NCI-H128 (cell line): ENCODE results near the gene TACC3.
A peak's percentile ranks its signal among the peaks of the same experiment; 100 is the strongest.

Experiments
- DNase-seq: peaks from one replicate; lab custom pipeline; 2025; ENCODE audit not compliant: unreplicated experiment; lab: John Stamatoyannopoulos, UW

The TACC3 gene

DNA sequence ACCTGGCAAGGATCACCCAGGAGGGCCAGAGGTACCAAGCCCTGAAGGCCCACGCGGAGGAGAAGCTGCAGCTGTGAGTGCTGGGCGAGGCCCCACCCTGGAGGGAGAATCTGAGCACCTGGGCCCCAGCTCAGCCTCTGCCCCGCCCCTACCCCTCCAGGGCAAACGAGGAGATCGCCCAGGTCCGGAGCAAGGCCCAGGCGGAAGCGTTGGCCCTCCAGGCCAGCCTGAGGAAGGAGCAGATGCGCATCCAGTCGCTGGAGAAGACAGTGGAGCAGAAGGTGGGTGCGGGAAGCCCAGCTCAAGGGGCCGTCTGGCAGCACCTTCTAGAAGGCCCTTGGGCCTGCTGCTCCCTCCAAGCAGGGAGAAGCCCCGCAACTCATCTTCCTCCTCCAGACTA, 23.2 kb downstream of the TACC3 start:
- no peak for DNase-seq

DNA sequence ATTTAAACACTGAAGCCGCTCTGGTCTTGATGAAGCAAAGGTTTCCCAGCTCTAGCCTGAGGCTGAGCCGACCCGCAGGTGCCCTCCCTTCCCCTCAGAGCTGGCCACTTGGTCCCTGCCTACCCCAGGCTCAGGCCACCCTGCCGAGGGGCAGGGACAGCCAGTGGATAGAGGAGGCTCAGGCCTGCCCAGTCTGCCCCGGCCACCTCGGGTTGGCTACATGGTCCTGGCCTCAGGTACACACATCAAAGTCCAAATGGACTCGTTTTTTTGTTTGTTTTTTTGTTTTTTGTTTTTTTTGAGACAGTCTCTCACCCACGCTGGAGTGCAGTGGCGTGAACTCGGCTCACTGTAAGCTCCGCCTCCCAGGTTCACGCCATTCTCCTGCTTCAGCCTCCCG, 23.8 kb downstream of the TACC3 start:
- no peak for DNase-seq

DNA sequence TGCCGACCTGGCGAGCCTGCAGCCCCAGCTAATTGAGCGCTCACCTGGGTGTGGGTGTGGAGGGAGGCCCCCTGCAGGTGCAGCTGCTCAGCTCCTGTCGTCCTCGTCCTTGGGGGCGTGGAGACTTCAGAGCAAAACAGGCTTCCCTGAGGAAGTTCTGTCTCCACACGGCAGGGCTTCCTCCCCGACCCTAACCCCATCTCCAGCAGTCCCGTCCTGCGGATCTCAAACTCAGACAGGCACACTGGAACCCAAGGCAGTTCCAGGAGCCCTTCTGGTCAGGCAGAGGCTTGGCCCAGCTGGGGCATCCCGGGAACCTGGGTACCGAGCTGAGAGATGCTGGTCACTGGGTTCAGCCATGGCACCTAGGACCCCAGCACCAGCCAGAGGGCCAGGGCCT, 24.4 kb downstream of the TACC3 start:
- DNase-seq, result no peak

DNA sequence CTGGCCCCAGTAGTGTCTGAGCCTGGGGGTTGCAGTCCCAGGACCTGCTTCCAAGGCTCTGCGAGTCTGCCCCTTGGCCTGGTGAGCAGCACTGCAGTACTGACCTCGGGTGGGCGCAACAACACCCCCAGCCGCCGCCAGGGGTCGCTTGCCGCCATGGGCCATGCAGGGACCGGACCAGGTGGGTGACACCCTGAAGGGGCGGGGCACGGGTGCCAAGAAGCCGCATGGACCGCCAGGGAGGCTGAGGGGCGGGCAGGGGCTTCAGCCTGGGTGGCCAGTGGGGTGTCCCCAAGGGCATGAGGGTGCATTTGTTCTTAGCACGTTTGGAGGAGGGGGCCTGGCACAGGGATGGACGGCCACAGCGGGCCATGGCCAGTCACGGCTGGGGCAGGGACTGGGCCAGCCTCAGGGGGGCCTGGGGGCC, 25.0 kb downstream of the TACC3 start:
- no peak for DNase-seq

DNA sequence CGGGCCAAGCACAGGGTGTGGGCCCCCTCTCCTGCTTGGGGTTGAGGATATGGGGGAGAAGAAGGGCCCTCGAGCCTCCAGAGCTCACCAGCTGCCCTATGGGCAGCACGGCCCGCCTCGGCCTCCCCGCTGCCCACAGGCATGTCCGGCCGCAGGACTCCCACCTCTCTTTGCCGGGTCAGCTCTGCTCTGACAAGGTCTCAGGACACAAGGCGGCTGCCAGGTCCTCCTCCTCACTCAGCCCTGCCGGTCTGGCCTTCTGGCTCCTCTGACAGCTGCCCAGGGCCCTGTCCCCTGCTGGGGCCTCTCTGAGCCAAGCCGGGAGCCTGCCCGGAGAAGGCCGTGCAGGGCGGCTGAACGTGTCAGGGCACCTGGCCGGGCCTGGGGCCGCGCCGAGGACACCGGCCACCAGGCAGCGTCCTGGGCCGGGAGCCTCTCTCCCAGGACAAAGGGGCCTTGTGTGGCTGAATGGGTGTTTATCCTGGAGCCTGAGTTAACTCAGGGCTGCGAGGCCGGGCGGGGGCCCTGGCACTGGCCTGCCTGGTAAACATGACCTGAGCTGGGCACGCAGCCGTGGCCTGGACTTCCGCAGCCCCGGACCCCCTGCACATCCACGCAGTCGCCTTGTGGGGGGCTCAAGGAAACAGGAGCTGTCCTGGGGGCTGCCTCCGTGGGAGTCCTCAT, 25.7 kb downstream of the TACC3 start:
- no peak for DNase-seq

DNA sequence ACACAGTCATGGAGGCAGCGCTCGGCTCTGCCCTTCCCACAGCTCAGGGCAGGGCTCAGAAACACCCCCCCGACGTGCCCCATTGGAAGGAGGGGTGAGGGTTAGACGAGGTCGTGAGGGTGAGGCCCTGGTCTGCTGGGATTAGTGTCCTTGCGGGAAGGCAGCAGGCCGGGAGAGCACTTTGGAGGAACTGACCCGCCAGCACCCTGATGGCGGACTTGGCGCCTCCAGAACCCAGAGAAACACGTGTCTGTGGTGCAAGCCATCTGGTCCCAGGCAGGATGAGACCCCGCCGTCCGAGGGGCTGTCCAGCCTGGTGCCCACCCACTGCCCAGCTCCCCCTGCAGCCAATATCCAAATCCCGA, 26.3 kb downstream of the TACC3 start:
- DNase-seq, result no peak

DNA sequence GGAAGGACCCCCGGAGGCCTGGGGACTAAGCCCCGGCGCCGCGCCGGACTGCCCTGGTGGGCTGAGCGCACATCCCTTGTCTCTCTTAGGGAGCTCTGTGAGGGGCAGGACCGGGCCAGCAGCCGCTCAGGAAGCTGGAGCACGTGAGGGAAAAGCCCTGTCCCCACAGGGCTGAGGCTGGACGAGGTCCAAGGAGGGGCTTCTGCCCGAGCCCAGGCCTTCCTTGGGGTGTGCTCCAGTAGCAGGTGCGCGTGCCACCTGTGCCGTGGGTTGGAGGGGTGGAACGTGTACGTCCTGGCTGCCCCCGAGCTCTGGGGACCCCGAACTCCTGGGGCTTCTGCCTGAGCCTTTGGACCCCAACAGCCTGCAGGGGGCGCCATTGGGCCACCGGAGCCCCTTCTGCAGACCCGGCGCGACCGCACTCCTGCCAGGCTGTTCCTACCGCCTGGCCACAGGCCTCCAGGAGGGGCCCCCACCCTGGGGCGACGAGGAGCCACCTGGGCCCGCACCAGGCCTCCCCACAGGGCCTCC, 27.2 kb downstream of the TACC3 start:
- DNase-seq, result peak; percentile 12

DNA sequence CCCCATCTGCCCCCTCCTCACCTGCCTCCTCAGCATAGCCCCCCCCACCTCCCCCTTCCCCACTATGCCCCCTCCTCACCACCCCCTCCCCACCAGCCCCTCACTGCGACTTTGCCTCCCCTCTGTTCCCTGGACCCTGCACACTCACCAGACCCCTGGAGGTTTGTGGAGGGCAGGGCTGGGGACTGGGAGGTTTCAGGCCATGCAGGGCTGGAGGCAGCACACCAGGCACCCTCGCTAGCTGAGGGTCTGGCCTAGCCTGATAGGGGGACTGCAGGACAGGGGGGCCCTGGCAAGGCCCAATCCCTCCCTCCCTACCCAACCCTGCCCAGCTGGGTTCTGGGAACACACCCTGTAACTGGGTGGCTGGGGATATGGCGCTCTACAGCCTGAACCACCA, 28.0 kb downstream of the TACC3 start:
- no peak for DNase-seq

DNA sequence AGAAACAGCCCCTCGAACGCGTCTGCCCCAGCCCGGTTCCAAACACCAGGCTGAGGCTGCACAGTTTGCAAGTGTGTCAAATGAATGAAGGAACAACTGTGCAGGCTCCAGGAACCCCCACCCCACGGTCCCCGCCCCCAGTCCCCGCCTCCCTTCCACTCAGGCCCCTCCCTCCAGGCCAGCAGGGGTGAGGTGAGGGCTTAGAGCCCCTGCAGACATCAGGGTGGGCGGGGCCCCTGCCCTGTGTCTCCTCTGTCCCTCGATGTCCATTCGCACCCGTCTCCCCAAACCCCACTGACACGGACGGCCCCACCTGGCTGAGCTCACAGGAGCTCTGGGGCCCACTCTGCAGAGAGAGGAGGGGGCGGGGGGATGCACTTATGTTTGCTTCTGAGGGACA, 28.5 kb downstream of the TACC3 start:
- DNase-seq, result no peak

DNA sequence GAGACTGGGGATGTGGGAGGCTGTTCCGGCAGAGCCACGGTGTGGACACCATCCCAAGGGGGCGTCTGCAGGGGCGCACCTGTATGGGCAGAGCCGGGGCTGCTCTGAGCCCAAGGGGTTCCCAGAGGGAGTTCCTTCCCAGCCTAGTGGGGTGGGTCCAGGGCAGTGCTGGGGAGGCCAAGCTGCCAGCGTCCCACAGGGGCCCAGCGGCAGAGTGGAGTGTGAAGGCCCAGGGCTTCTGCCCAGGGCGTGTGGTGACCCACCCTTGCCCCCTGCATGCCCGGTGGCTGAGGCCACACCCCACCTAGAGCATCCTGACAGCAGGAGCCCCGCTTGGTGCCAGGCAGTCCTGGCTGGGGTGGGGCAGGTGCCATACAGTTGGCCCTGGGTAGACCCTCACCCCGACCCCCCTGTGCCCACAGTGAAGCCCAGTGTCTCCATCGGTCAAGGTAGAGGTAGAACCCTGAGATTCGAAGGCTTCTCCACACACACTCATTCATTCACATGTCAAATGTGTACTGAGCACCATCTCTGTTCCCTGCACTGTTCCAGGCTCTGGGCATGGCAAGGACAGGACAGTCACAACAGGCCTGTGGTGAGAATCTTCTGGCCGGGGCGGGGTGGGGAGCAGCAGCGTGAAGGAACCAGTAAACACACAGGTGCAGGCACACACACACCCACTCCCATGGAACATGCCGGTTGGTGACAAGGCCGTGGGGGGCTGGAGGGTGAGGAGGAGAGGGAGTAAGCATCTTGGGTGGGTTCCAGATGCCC, 29.2 kb downstream of the TACC3 start:
- no peak for DNase-seq

DNA sequence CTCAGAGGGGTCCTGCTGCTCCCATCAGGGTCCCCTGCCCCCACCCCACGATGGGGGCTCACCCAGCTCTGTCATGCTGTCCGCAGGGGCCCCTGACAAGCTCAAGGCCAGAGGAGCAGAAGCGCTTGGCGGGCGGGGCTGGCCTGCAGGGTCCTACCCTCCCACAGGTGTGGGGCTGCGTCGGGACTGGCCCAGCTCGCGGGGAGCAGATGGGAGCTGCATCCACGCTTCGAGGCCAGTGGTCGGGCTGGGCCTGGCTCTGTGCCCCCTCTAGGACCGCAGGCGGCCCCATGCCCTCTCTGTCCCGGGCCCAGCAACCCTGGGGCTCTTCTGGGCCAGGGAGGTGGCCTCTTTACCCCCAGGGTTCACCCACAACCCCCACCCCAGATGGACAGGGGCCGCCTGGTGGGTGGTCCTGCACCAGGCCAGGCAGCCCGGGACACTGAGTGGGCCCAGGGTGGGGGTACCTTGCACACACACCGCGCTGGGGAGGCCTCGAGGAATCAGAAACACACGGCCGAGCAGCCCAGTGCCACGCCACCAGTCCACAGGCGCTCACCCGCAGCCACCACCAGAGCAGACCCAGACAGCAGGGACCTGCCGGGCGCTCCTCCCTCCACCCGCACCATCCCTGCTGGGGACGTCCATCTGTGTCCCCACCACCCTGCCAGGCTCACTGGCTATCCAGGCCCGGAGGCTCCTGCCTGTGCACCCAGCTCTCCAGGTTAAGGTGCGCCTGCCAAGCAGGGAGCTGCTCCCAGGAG, 30.0 kb downstream of the TACC3 start:
- DNase-seq, result no peak

DNA sequence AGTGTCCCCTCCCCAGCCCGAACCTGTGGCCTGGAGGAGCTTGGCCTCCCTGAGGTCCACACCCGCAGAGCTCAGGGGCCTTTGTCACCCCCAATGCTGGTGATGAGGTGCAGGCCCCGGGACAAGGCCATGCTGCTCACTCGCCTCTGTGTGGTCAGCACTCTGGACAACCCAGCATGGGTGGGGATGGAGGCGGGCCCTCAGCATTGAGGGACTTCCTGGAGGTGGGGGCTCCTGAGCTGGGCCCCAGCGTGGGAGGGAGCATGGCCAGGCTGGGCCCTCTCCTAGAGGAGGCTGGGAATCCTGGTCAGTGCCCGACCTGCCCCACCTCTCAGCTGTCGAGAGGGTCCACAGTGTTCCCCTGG, 30.6 kb downstream of the TACC3 start:
- no peak for DNase-seq

DNA sequence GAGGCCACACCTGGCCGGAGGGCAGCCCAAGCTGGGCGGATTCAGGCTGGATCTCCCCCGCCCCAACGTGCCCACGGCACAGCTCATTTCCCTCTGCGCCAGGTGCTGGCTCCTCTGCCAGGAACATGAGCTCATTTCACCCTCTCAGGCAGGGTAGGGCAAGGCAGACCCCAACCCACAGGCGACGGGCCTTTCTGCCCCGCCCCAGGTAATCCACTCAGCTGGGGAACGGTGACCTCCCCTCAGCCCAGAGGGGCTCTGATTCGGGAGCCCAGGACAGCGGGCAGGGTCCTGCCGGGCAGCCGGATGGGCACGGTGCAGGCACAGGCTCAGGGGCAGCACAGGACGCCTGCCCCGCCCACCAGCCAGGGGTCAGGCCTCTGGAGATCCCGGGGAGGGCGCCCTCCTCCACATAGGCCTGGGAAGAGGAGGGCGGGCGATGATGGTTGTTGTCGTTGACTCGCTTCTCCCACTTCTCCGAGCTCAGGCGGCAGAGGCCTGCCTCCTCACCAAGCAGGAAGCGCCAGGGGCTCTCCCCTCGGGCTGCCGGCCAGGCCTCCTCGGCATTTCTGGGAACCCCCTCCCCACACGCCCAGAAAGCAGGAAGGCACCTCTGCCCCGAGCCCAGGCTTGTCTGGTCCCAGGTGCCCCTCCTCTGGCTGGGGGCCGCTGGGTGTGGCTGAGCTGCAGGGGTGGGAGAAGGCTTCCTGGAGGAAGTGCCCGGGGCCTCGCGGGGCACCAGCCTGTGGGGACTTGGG, 31.1 kb downstream of the TACC3 start:
- no peak for DNase-seq

DNA sequence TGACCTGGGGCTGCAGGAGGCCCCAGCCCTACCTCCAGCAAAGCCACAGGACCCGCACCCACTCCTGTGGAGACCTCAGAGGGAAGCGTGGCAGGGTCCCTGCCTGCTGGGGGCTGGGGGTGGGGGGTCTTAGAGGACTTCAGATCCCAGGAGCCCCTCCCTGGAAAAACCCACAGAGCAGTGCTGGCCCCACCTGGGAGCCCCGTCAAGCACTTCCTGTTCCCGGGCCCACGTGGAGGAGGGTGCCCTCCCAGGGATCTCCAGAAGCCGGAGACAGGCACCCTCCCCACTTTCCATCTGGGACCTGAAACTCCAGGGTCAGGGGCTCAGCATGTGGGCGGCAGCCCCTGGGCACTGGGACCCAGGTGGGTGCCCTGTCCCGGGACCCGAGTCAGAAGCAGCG, 32.0 kb downstream of the TACC3 start:
- no peak for DNase-seq

DNA sequence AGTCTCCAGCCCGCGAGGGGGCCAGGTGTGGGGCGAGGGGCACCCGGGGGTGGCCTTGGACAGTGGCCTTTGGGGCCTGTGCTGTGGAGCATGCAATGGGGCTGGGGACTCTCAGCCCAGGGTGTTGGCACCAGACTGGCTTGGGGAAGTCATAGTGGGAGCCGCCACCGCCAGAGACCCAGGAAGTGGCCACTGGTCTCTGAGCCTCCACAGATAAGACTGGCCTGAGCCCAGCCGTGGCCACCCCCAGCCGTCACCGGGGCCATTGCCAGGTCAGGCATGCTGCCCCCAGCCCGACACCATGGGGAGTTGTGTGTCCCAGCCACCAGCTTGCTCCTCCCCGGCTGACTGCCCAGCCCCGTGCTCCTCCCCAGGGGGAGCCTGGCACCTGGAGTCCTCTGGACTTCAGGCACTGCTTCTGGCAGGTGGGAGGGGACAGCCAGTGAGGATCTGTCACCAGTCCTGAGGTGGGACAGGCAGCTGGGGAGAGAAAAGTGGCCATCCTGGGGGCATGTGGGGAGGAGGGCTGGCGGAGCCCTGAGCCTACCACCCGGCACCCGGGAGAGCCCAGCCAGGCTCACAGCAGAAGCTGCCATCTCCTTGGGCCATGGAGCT, 32.5 kb downstream of the TACC3 start:
- DNase-seq, result no peak

DNA sequence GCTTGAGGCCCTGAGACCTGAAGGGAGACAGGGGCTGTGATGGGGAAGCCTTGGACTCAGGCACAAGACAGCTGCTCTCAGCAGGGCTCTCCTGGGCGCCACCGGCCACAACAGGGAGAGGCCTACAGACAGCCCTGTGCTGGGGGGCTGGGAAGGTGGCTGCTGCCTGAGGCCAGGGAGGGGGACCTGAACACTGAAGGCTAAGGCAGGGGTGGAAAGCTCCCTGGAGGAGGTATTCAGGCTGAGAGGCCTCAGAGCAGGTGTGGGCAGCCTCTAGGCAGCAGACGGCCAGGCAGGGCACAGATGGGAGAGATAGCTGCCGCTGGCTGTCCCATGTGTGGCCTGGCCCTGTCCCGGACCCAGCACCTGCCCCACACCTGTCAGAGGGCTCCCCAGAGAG, 33.0 kb downstream of the TACC3 start:
- no peak for DNase-seq

DNA sequence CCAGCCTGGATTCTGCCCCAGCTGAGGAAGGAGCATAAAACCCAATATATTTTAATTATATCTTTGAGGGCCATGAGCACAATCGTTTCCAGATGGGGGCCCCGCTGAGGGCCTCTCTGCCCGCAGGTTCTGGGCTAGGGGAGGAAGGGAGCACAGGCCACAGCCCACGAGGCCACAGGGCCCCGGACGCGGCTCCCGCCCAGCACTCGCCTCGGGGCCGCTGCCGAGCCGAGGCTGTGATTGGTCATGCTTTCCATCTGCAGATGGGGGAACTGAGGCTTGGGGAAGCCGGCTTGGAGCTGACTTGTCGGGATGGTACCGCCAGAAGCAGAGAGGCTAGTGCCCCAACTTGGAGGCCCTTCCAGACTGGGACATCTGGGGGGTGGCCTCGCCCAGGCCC, 34.0 kb downstream of the TACC3 start:
- DNase-seq, result no peak

DNA sequence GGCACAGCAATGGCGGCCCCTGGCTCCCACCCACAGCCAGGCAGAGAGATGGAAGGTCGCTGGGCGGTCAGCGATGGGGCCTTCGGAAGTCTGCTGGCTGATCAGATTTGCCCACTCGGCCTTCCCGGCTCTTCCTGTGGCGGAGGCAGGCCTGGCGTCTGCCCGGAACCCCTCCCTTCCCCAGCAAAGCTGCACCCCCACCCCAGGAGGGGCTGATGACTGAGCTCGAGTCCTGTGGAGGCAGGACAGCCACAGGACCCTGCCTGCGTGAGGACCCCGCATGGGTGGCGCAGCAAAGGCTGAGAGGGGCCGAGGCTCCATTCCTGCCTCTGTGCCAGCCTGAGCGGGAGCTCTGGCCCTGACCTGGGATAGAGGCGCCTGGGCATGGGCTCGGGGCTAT, 34.8 kb downstream of the TACC3 start:
- no peak for DNase-seq

DNA sequence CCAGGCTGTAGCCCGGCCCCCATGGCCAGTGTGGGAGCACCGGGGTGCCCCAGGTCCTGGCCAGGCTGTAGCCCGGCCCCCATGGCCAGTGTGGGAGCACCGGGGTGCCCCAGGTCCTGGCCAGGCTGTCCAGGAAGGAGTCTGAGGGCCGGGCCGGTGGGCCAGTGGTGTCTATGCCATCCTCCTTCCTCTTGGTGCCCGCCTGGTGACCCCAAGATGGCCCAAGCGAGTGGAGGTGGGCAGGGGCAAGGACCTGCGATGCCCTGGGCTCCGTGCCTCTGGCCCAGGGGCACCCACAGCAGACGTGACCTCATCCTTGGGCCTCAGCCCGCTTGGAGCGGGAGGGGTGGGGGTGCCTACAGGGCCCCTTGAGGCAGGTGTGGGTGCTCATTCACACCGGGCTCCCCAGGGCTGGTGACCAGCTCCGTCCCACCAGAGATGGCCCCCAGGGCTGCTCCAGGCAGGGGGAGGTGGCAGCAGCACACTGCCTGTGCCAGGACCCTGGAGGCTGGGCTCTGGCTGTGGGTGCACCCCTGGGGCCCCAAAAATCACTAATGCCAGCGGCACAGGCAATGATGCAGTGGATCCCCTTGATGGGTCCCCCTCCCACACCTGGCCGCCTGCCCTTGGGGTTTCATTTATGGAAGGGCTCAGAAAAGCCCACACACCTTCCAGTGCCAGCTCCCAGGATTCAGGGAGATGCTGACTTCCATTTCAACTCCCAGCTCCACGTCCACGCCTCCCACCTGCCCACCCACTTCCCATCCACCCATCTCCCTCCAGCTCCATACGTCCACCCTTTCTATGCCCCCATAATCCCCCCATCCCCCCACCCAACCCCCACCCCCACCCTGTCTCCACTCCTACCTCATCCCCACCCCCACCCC, 35.8 kb downstream of the TACC3 start:
- no peak for DNase-seq

DNA sequence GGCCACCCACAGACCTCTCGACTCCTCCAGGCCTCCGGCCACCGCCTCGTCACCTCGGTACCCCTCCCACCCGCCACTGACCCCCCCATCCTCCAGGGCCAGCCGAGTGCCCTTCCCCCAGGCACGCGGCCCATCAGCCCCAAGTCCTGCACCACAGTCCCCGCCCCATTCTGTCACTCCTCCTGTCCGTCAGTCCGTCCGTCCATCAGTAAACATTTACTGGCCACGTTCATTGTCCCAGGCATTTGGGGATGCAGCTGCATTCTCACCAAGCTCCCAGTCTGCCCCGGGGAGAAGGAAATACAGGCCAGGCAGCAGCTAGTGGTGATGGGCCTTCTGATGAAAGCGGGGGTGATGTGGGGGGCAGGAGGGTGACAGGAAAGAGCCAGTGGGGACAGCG, 36.5 kb downstream of the TACC3 start:
- DNase-seq, result no peak
